Activated T-helper 1 cell treated with anti-CD3 and anti-CD28 coated beads, Interleukin-2, amount 50 U/mL, for 16 hours (primary cell): ENCODE results near the gene KRT14.
"Not testable (repeated sequence)": the region's sequence is repeated elsewhere in the genome, so short reads cannot be mapped to it uniquely, and the experiment has no call there.

ENCODE experiments used
- DNase-seq, 2 donors: peaks; one replicate each; pipeline ENCODE4 v3.0.0-alpha.2; 2020; ENCODE audit warnings: low read depth in 1 of 2, low spot score in 1 of 2

KRT14 gene

GRCh38 chr17:41579484-41580243 lies 7.0 kb downstream of the KRT14 start:
- DNase-seq = peak; percentile 12 to 30

GRCh38 chr17:41578971-41579370 lies 7.7 kb downstream of the KRT14 start:
- DNase-seq = no peak

- no peak for DNase-seq
Measured at GRCh38 chr17:41578538-41578937, 8.2 kb downstream of the KRT14 start.

GRCh38 chr17:41576740-41577139 lies 10.0 kb downstream of the KRT14 start:
- not testable (repeated sequence) for DNase-seq

- DNase-seq = no peak
Measured at GRCh38 chr17:41575336-41575735, 11.4 kb downstream of the KRT14 start.

- no peak for DNase-seq
Measured at GRCh38 chr17:41571561-41572434, 14.9 kb downstream of the KRT14 start, which contains the start of gene KRT9. Gene KRT9 (minus strand): TSS chr17:41572059. CDS start chr17:41571992, 67 bp downstream.

- no peak for DNase-seq
Measured at GRCh38 chr17:41567317-41567716, 19.4 kb downstream of the KRT14 start.

- no peak for DNase-seq
Measured at GRCh38 chr17:41565338-41565737, 21.4 kb downstream of the KRT14 start.

GRCh38 chr17:41563607-41564170 lies 23.0 kb downstream of the KRT14 start:
- DNase-seq = no peak

GRCh38 chr17:41561554-41561953 lies 25.1 kb downstream of the KRT14 start:
- no peak for DNase-seq

GRCh38 chr17:41559548-41559947 lies 27.1 kb downstream of the KRT14 start:
- DNase-seq = no peak

GRCh38 chr17:41556931-41557330 lies 29.8 kb downstream of the KRT14 start:
- no peak for DNase-seq

- DNase-seq = no peak
Measured at GRCh38 chr17:41556306-41556705, 30.4 kb downstream of the KRT14 start.

GRCh38 chr17:41555105-41555887 lies 31.4 kb downstream of the KRT14 start:
- DNase-seq = no peak

GRCh38 chr17:41553987-41554680 lies 32.6 kb downstream of the KRT14 start:
- no peak for DNase-seq

GRCh38 chr17:41553176-41553575 lies 33.5 kb downstream of the KRT14 start:
- DNase-seq = no peak

GRCh38 chr17:41552455-41552854 lies 34.2 kb downstream of the KRT14 start:
- no peak for DNase-seq

- no peak for DNase-seq
Measured at GRCh38 chr17:41551365-41551764, 35.3 kb downstream of the KRT14 start.

- no peak for DNase-seq
Measured at GRCh38 chr17:41549596-41550039, 37.1 kb downstream of the KRT14 start.

- peak; percentile 61 to 71 for DNase-seq
Measured at GRCh38 chr17:41548844-41549595, 37.7 kb downstream of the KRT14 start.
